NCI-H1105 (cell line): ENCODE measurements around the gene RGN.
"Not testable (repeated sequence)": the region's sequence is repeated elsewhere in the genome, so short reads cannot be mapped to it uniquely, and the experiment has no call there.

Experiments
- DNase-seq: peaks from one replicate; lab custom pipeline; 2025; lab: John Stamatoyannopoulos, UW

The RGN gene

GRCh38 chrX:47078129-47079043 lies at the start of gene RGN:
RGN (plus strand) TSS chrX:47078443; CDS start chrX:47081145, 2,702 bp downstream.
- DNase-seq: no peak

- peak; percentile 37 for DNase-seq
Measured at GRCh38 chrX:47030339-47030738, 47.9 kb upstream of the RGN start.

GRCh38 chrX:47047989-47048388 lies 30.3 kb upstream of the RGN start:
- DNase-seq: no peak

GRCh38 chrX:47059142-47059874 lies 18.9 kb upstream of the RGN start:
- no peak for DNase-seq

- no peak for DNase-seq
Measured at GRCh38 chrX:47060708-47061107, 17.5 kb upstream of the RGN start.

GRCh38 chrX:47061238-47061919 lies 16.9 kb upstream of the RGN start:
- no peak for DNase-seq

- no peak for DNase-seq
Measured at GRCh38 chrX:47063179-47063578, 15.1 kb upstream of the RGN start.

- no peak for DNase-seq
Measured at GRCh38 chrX:47068214-47068613, 10.0 kb upstream of the RGN start.

GRCh38 chrX:47068720-47069119 lies 9.5 kb upstream of the RGN start:
- DNase-seq: no peak

GRCh38 chrX:47080215-47080914 lies 2.1 kb downstream of the RGN start:
- DNase-seq: no peak

- DNase-seq: no peak
Measured at GRCh38 chrX:47080915-47081236, 2.6 kb downstream of the RGN start.

- no peak for DNase-seq
Measured at GRCh38 chrX:47091149-47091775, 13.0 kb downstream of the RGN start.

GRCh38 chrX:47093248-47093647 lies 15.0 kb downstream of the RGN start:
- peak; percentile 16 for DNase-seq

GRCh38 chrX:47093860-47094259 lies 15.6 kb downstream of the RGN start:
- no peak for DNase-seq

- DNase-seq: no peak
Measured at GRCh38 chrX:47097018-47097417, 18.8 kb downstream of the RGN start.

GRCh38 chrX:47098338-47099094 lies 20.3 kb downstream of the RGN start:
- DNase-seq: no peak

GRCh38 chrX:47101206-47101605 lies 23.0 kb downstream of the RGN start:
- DNase-seq: no peak

GRCh38 chrX:47110936-47111615 lies 32.8 kb downstream of the RGN start:
- DNase-seq: not testable (repeated sequence)

GRCh38 chrX:47112316-47112954 lies 34.2 kb downstream of the RGN start:
- DNase-seq: no peak
